ENCODE results near the gene TMEM150B. TPM values are rescaled to one million over a fixed set of nuclear protein-coding genes. Genes with fewer than 3 reads are reported as not detected.

The TMEM150B gene
- polyA plus RNA-seq, 1 donor from 2014 or later = not detected

DNA sequence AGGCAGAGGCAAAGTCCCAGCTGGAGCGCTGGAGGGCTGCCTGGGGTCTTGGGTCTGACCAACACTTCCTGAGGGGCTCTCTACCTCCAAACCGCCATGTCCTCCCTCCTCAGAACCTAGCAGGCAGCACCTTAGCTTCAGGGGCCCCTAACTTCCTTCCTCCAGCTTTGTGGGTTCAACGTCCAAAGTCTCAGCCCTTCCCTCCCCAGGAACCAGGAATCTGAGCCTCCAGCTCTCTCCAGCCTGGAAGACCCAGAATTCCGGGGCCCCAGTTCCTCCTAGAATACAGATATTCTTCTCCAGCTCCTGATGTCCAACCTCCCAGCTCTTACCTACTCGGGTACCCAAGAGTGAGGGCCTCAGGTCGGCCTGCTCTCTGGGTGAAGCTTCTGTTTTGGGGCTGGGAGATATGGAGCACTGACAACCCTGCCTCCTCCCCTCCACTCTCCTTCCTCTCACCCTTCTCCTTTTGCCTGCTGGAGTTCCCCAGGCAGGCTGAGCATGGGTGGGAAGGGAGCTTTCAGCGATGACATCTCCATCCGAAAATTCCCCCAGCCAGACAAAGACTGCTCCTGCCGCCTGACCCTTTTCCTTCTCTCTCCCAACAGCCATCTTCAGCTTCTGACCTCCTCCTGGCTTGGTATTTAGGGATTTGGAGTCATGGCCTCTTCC lies 3.5 kb downstream of the TMEM150B start:
- Histone ChIP-seq H3K4me3 (ENCODE audit: low read length) (no peak overlapping the region), H3K9ac (ENCODE audit: low read length) (no peak overlapping the region), H3K27me3 (ENCODE audit: insufficient read depth, low read depth, low read length) (no peaks in the 10 kb centered on the region), H3F3A (ENCODE audit: insufficient read depth, low read length, poor library complexity, severe bottlenecking) (no peaks in the 10 kb centered on the region), H2AFZ (ENCODE audit: low read depth, low read length) (no peak overlapping the region), H3K79me2 (replicated peaks; ENCODE audit: insufficient read depth, low read length) (no peaks in the 10 kb centered on the region), H3K27ac (ENCODE audit: low read length) (no peak overlapping the region), H3K36me3 (ENCODE audit: insufficient read depth, low read length) (no peaks in the 10 kb centered on the region), H3K9me2 (ENCODE audit: insufficient read depth, low read length) (no peaks in the 10 kb centered on the region), H3K4me2 (ENCODE audit: low read length) (no peak overlapping the region), H3K9me3 (ENCODE audit: low read length) (no peaks in the 10 kb centered on the region), H4K20me1 (ENCODE audit: insufficient read depth) (no peaks in the 10 kb centered on the region)
- TF ChIP-seq, protein P1, sequence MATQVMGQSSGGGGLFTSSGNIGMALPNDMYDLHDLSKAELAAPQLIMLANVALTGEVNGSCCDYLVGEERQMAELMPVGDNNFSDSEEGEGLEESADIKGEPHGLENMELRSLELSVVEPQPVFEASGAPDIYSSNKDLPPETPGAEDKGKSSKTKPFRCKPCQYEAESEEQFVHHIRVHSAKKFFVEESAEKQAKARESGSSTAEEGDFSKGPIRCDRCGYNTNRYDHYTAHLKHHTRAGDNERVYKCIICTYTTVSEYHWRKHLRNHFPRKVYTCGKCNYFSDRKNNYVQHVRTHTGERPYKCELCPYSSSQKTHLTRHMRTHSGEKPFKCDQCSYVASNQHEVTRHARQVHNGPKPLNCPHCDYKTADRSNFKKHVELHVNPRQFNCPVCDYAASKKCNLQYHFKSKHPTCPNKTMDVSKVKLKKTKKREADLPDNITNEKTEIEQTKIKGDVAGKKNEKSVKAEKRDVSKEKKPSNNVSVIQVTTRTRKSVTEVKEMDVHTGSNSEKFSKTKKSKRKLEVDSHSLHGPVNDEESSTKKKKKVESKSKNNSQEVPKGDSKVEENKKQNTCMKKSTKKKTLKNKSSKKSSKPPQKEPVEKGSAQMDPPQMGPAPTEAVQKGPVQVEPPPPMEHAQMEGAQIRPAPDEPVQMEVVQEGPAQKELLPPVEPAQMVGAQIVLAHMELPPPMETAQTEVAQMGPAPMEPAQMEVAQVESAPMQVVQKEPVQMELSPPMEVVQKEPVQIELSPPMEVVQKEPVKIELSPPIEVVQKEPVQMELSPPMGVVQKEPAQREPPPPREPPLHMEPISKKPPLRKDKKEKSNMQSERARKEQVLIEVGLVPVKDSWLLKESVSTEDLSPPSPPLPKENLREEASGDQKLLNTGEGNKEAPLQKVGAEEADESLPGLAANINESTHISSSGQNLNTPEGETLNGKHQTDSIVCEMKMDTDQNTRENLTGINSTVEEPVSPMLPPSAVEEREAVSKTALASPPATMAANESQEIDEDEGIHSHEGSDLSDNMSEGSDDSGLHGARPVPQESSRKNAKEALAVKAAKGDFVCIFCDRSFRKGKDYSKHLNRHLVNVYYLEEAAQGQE (IDR thresholded peaks at IDR 0.05; ENCODE audit: borderline replicate concordance) = no peak
- TF ChIP-seq POLR2AphosphoS5 (IDR thresholded peaks at IDR 0.05) = no peak
- TF ChIP-seq RAD21 (conservative IDR thresholded peaks at IDR 0.05) = no peak
- no peak for TF ChIP-seq SMC3 (conservative IDR thresholded peaks at IDR 0.05; ENCODE audit: poor library complexity)
- TF ChIP-seq, protein P2, sequence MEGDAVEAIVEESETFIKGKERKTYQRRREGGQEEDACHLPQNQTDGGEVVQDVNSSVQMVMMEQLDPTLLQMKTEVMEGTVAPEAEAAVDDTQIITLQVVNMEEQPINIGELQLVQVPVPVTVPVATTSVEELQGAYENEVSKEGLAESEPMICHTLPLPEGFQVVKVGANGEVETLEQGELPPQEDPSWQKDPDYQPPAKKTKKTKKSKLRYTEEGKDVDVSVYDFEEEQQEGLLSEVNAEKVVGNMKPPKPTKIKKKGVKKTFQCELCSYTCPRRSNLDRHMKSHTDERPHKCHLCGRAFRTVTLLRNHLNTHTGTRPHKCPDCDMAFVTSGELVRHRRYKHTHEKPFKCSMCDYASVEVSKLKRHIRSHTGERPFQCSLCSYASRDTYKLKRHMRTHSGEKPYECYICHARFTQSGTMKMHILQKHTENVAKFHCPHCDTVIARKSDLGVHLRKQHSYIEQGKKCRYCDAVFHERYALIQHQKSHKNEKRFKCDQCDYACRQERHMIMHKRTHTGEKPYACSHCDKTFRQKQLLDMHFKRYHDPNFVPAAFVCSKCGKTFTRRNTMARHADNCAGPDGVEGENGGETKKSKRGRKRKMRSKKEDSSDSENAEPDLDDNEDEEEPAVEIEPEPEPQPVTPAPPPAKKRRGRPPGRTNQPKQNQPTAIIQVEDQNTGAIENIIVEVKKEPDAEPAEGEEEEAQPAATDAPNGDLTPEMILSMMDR (IDR thresholded peaks at IDR 0.05; ENCODE audit: poor library complexity, severe bottlenecking) = no peak
- TF ChIP-seq TAF1 (IDR thresholded peaks at IDR 0.05; ENCODE audit: low read depth) = no peak
- TF ChIP-seq EZH2 (IDR thresholded peaks at IDR 0.05; ENCODE audit: borderline replicate concordance, insufficient read depth, low read length, poor library complexity, severe bottlenecking) = no peak
- no peak for TF ChIP-seq MXI1 (conservative IDR thresholded peaks at IDR 0.05; ENCODE audit: poor library complexity, severe bottlenecking)

DNA sequence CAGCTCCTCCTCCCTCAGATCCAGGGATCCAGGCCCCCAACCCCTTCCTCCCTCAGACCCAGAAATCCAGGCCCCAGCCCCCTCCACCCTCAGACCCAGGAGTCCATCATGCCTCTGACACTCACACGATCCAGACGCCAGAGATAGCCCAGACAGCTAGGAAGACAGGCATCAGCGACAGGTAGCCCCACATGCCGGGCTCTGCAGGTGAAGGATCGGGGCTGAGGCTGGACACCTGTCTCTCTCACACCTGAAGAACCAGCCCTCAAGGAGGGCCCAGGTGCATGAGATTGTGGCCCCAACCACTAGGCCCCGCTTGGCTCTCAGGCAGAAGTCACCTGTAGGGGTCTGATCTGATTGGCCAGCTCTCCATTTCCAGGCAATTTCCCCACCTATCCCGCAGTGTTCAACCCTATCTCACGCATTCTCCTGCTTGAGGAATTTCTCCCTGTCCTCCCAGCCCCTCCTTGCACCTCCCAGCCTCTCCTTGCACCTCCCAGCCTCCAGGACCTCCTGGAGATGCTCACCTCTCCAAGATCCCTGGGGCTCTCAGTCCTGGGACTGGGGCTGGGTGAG lies 4.2 kb downstream of the TMEM150B start:
- Histone ChIP-seq H3K4me3 (ENCODE audit: low read length) (no peak overlapping the region), H3K79me2 (replicated peaks; ENCODE audit: insufficient read depth, low read length) (no peaks in the 10 kb centered on the region), H4K20me1 (ENCODE audit: insufficient read depth) (no peaks in the 10 kb centered on the region), H3K27me3 (ENCODE audit: insufficient read depth, low read depth, low read length) (no peaks in the 10 kb centered on the region), H3F3A (ENCODE audit: insufficient read depth, low read length, poor library complexity, severe bottlenecking) (no peaks in the 10 kb centered on the region), H3K36me3 (ENCODE audit: insufficient read depth, low read length) (no peaks in the 10 kb centered on the region), H2AFZ (ENCODE audit: low read depth, low read length) (no peak overlapping the region), H3K9me3 (ENCODE audit: low read length) (no peaks in the 10 kb centered on the region), H3K9me2 (ENCODE audit: insufficient read depth, low read length) (no peaks in the 10 kb centered on the region), H3K27ac (ENCODE audit: low read length) (no peak overlapping the region), H3K9ac (ENCODE audit: low read length) (no peak overlapping the region), H3K4me2 (ENCODE audit: low read length) (no peak overlapping the region)
- TF ChIP-seq, protein P2 (IDR thresholded peaks at IDR 0.05; ENCODE audit: poor library complexity, severe bottlenecking) = no peak
- TF ChIP-seq SMC3 (conservative IDR thresholded peaks at IDR 0.05; ENCODE audit: poor library complexity) = no peak
- TF ChIP-seq, protein P1 (IDR thresholded peaks at IDR 0.05; ENCODE audit: borderline replicate concordance) = no peak
- TF ChIP-seq EP300 (conservative IDR thresholded peaks at IDR 0.05; ENCODE audit: poor library complexity, severe bottlenecking) = no peak
- no peak for TF ChIP-seq EZH2 (IDR thresholded peaks at IDR 0.05; ENCODE audit: borderline replicate concordance, insufficient read depth, low read length, poor library complexity, severe bottlenecking)
- TF ChIP-seq MXI1 (conservative IDR thresholded peaks at IDR 0.05; ENCODE audit: poor library complexity, severe bottlenecking) = no peak
- no peak for TF ChIP-seq TAF1 (IDR thresholded peaks at IDR 0.05; ENCODE audit: low read depth)
- TF ChIP-seq POLR2AphosphoS5 (IDR thresholded peaks at IDR 0.05) = no peak
- no peak for TF ChIP-seq RAD21 (conservative IDR thresholded peaks at IDR 0.05)

Measured in neural cell (in vitro differentiated cells).